CD14-positive monocyte (primary cell): ENCODE results near the gene WEE1. TPM values are rescaled to one million over a fixed set of nuclear protein-coding genes. Genes with fewer than 3 reads are reported as not detected.

Source experiments
- DNase-seq, 3 donors: peaks; one replicate each; pipeline ENCODE4 v3.0.0-alpha.2; 2011 to 2022
- H2AFZ ChIP-seq: 2 replicates; pipeline ENCODE4 v1.6.0; 2012; ENCODE audit warnings: mild to moderate bottlenecking, low read depth, low read length, inconsistent platforms; ENCODE audit not compliant: insufficient read depth, poor library complexity, severe bottlenecking
- H3K27ac ChIP-seq, 2 donors: 1 replicate in 1 of 2; 2 replicates in 1 of 2; pipeline ENCODE4 v1.5.1; 2012 to 2013; ENCODE audit warnings: low read length in 2 of 2, control low read depth in 1 of 2, inconsistent platforms in 1 of 2, low read depth in 1 of 2, mild to moderate bottlenecking in 1 of 2
- H3K27me3 ChIP-seq, 2 donors: one replicate each; pipeline versions ENCODE4 v1.6.0 to v1.6.1; 2011 to 2013; ENCODE audit warnings: low read length in 2 of 2; ENCODE audit not compliant: control insufficient read depth in 2 of 2, insufficient read depth in 2 of 2
- H3K36me3 ChIP-seq, 2 donors: replicated peaks in 1 of 2; 1 replicate in 1 of 2; 2 replicates in 1 of 2; pipeline versions ENCODE4 v1.5.1 to v1.6.1; 2012 to 2013; ENCODE audit warnings: low read length in 2 of 2, control low read depth in 1 of 2, inconsistent platforms in 1 of 2, mild to moderate bottlenecking in 1 of 2; ENCODE audit not compliant: insufficient read depth in 2 of 2, control insufficient read depth in 1 of 2
- H3K4me1 ChIP-seq, 2 donors: 1 replicate in 1 of 2; 2 replicates in 1 of 2; pipeline versions ENCODE4 v1.5.1 to v1.6.1; 2012 to 2013; ENCODE audit warnings: low read length in 2 of 2, control low read depth in 1 of 2, inconsistent platforms in 1 of 2, mild to moderate bottlenecking in 1 of 2, moderate library complexity in 1 of 2; ENCODE audit not compliant: insufficient read depth in 2 of 2, control insufficient read depth in 1 of 2
- H3K4me2 ChIP-seq: replicated peaks from 2 replicates; pipeline ENCODE3; 2012; ENCODE audit warnings: low read length, moderate library complexity, mild to moderate bottlenecking; ENCODE audit not compliant: poor library complexity, severe bottlenecking; ENCODE audit errors: extremely low read depth
- H3K4me3 ChIP-seq, 3 experiments: fragments of 200-600 bp in 1 of 3; sonication (generic) in 1 of 3; replicated peaks in 1 of 3; 1 replicate in 2 of 3; 2 replicates in 1 of 3; pipeline ENCODE4 v1.5.1; 2011 to 2013; ENCODE audit warnings: low read length in 3 of 3, mild to moderate bottlenecking in 3 of 3, control low read depth in 2 of 3, low read depth in 2 of 3, inconsistent platforms in 1 of 3, moderate library complexity in 1 of 3
- H3K79me2 ChIP-seq: 2 replicates; pipeline ENCODE4 v1.6.0; 2012; ENCODE audit warnings: mild to moderate bottlenecking, control low read depth, inconsistent platforms, low read length, moderate library complexity; ENCODE audit not compliant: insufficient read depth
- H3K9ac ChIP-seq: 2 replicates; pipeline ENCODE4 v1.6.0; 2017; ENCODE audit warnings: low read length, mild to moderate bottlenecking; ENCODE audit not compliant: insufficient read depth, poor library complexity, severe bottlenecking
- H3K9me3 ChIP-seq, 2 donors: replicated peaks in 1 of 2; 1 replicate in 1 of 2; 2 replicates in 1 of 2; pipeline versions ENCODE4 v1.5.1 to v1.6.1; 2012 to 2013; ENCODE audit warnings: low read length in 2 of 2, control low read depth in 1 of 2; ENCODE audit not compliant: control insufficient read depth in 1 of 2, insufficient read depth in 1 of 2
- H4K20me1 ChIP-seq: 2 replicates; pipeline ENCODE4 v1.6.0; 2012; ENCODE audit warnings: mild to moderate bottlenecking, low read length, control low read depth, moderate library complexity; ENCODE audit not compliant: insufficient read depth
- H3K27ac Mint-ChIP-seq, 7 donors: one replicate each; pipeline ENCODE4 v1.8.0; 2020; ENCODE audit warnings: mild to moderate bottlenecking in 7 of 7, mixed read lengths in 7 of 7, moderate library complexity in 6 of 7, inconsistent platforms in 2 of 7
- H3K27me3 Mint-ChIP-seq, 3 donors: one replicate each; pipeline ENCODE4 v1.8.0; 2021 to 2022; ENCODE audit warnings: low read depth in 3 of 3, mild to moderate bottlenecking in 3 of 3, mixed read lengths in 3 of 3, moderate library complexity in 3 of 3, inconsistent platforms in 1 of 3
- H3K36me3 Mint-ChIP-seq, 2 donors: one replicate each; pipeline ENCODE4 v1.8.0; 2020; ENCODE audit warnings: mixed read lengths in 2 of 2, inconsistent platforms in 1 of 2, mild to moderate bottlenecking in 1 of 2
- H3K4me1 Mint-ChIP-seq: one replicate; pipeline ENCODE4 v1.8.0; 2020; ENCODE audit warnings: mild to moderate bottlenecking, mixed read lengths
- H3K4me3 Mint-ChIP-seq, 2 donors: one replicate each; pipeline ENCODE4 v1.8.0; 2020; ENCODE audit warnings: mild to moderate bottlenecking in 2 of 2, mixed read lengths in 2 of 2, moderate library complexity in 1 of 2
- H3K9me3 Mint-ChIP-seq, 7 donors: one replicate each; pipeline ENCODE4 v1.8.0; 2020 to 2022; ENCODE audit warnings: mixed read lengths in 7 of 7, mild to moderate bottlenecking in 6 of 7, moderate library complexity in 6 of 7, inconsistent platforms in 2 of 7
- CTCF ChIP-seq: fragments of 200-600 bp; IDR thresholded peaks from one replicate; pipeline ENCODE4 v1.8.0; 2022; ENCODE audit warnings: antibody characterized with exemption, mild to moderate bottlenecking
- WGBS: methylation state at CpG from one replicate; pipeline ENCODE4 v1.1.5; 2013; ENCODE audit warnings: missing lambda C conversion rate; ENCODE audit not compliant: insufficient coverage; 5-methylcytosine and 5-hydroxymethylcytosine counted together
- intact Hi-C, 2 donors: fragments of 100-400 bp; cut with micrococcal nuclease; formaldehyde crosslinking; loops; one replicate each; pipeline versions ENCODE4 v1.15.0 to v1.15.1; 2023
- polyA plus RNA-seq, 3 donors: library from polyadenylated mRNA; depleted of rRNA in 1 of 3; unstranded in 2 of 3; stranded (reverse) in 1 of 3; fragments of 300-500 nt in 2 of 3; fragments of >200 nt in 1 of 3; fragmentation: Illumina TruSeq in 2 of 3; gene quantifications; 1 replicate in 2 of 3; 2 replicates in 1 of 3; pipeline ENCODE4 v1.2.3, GENCODE V29; 2012 to 2021

The WEE1 gene
- polyA plus RNA-seq, 3 donors, result 0.05 to 0.41 (median 0.22) TPM

- no peak overlapping the region for H3K9ac ChIP-seq
- H3K4me2 ChIP-seq, result no peak overlapping the region
- intact Hi-C loops, result no loop called here
- peaks cover 9 to 12% of the 10 kb centered on the region in 2 donors for H3K4me1 ChIP-seq
- Mint-ChIP-seq H3K36me3 (no peaks in the 10 kb centered on the region), H3K4me1 (peaks cover 14% of the 10 kb centered on the region), H3K4me3 (no peak overlapping the region), H3K27me3 (peaks cover 0 to 4% (median 0%) of the 10 kb centered on the region in 3 donors), H3K27ac (no peak overlapping the region), H3K9me3 (peaks cover 0 to 4% (median 0%) of the 10 kb centered on the region in 7 donors)
- WGBS, result 64% methylated on average over 3 of the region's 6 CpGs
- H4K20me1 ChIP-seq, result no peaks in the 10 kb centered on the region
- TF ChIP-seq CTCF, result no peak
- no peaks in the 10 kb centered on the region for H3K27me3 ChIP-seq
- DNase-seq, result no peak
- no peak overlapping the region for H3K27ac ChIP-seq
- no peaks in the 10 kb centered on the region for H3K36me3 ChIP-seq
- H2AFZ ChIP-seq, result no peak overlapping the region
- H3K9me3 ChIP-seq, result no peaks in the 10 kb centered on the region
- no peak overlapping the region for H3K4me3 ChIP-seq
- no peaks in the 10 kb centered on the region for H3K79me2 ChIP-seq
Observed at GRCh38 chr11:9625162-9625561, 51.7 kb downstream of the WEE1 start.

- Histone ChIP-seq H3K27ac (no peak overlapping the region), H3K9me3 (no peaks in the 10 kb centered on the region), H3K36me3 (no peaks in the 10 kb centered on the region), H3K4me1 (peaks cover 11 to 15% of the 10 kb centered on the region in 2 donors), H3K4me3 (no peak overlapping the region), H2AFZ (no peak overlapping the region), H3K27me3 (no peaks in the 10 kb centered on the region), H3K9ac (no peak overlapping the region), H3K4me2 (no peak overlapping the region), H3K79me2 (no peaks in the 10 kb centered on the region), H4K20me1 (no peaks in the 10 kb centered on the region)
- WGBS, result 45% methylated on average over 2 of the region's 3 CpGs
- peak in 1 of 3 donors; percentile 35 for DNase-seq
- H3K4me1 Mint-ChIP-seq, result peaks cover 14% of the 10 kb centered on the region
- peak overlapping the region in 2 of 7 donors; percentile 23 to 66 for H3K27ac Mint-ChIP-seq
- peaks cover 0 to 4% (median 0%) of the 10 kb centered on the region in 3 donors for H3K27me3 Mint-ChIP-seq
- peaks cover 0 to 4% (median 0%) of the 10 kb centered on the region in 7 donors for H3K9me3 Mint-ChIP-seq
- no peak overlapping the region for H3K4me3 Mint-ChIP-seq
- intact Hi-C loops, result no loop called here
- no peaks in the 10 kb centered on the region for H3K36me3 Mint-ChIP-seq
- no peak for TF ChIP-seq CTCF
Observed at GRCh38 chr11:9625728-9626127, 52.3 kb downstream of the WEE1 start.
